Adipose tissue (tissue), 3 donors: ENCODE results near the gene CEACAM18. TPM values are rescaled to one million over a fixed set of nuclear protein-coding genes. Genes with fewer than 3 reads are reported as not detected.

Experiments
- polyA plus RNA-seq, 3 donors: library from polyadenylated mRNA; stranded (reverse); fragments of 200-250 nt; gene quantifications; one replicate each; pipeline ENCODE4 v1.2.3, GENCODE V29; 2013
- donor health status: healthy with polysubstance abuse.
- donor health status: Bipolar disorder and iron deficiency.
- donor health status: healthy.

The CEACAM18 gene
- polyA plus RNA-seq, 3 donors, result not detected

Other genes starting within 250 kb of the CEACAM18 start
- not detected for gene SIGLECL1, start 227.5 kb upstream of the CEACAM18 start, polyA plus RNA-seq
- gene IGLON5, start 166.9 kb upstream of the CEACAM18 start, polyA plus RNA-seq, result 1 to 10 TPM in 1 of 3 donors, under 1 TPM in 2; 0.11 to 1.1 (median 0.28) TPM
- gene VSIG10L, start 136.4 kb upstream of the CEACAM18 start, polyA plus RNA-seq, result 1 to 10 TPM in 2 of 3 donors, under 1 TPM in 1; 0.48 to 1.7 (median 1.3) TPM
- 100 to 1,000 TPM in 2 of 3 donors, 10 to 100 TPM in 1; 99.6 to 407 (median 224) TPM for gene ETFB, start 112.2 kb upstream of the CEACAM18 start, polyA plus RNA-seq
- 1 to 10 TPM in 1 of 3 donors, under 1 TPM in 2; 0.48 to 3.3 (median 0.49) TPM for gene CLDND2, start 109.5 kb upstream of the CEACAM18 start, polyA plus RNA-seq
- 10 to 100 TPM in 1 of 3 donors, 1 to 10 TPM in 2; 1.5 to 10.3 (median 9.1) TPM for gene NKG7, start 105.9 kb upstream of the CEACAM18 start, polyA plus RNA-seq
- not detected for gene LIM2, start 90.6 kb upstream of the CEACAM18 start, polyA plus RNA-seq
- under 1 TPM in 1 of 3 donors, not detected in 2; 0.56 TPM for gene C19orf84, start 87.9 kb upstream of the CEACAM18 start, polyA plus RNA-seq
- 1 to 10 TPM; 2.1 to 3.5 (median 2.4) TPM for gene SIGLEC10, start 60.9 kb upstream of the CEACAM18 start, polyA plus RNA-seq
- gene SIGLEC8, start 20.1 kb upstream of the CEACAM18 start, polyA plus RNA-seq, result under 1 TPM in 2 of 3 donors, not detected in 1; 0.04 to 0.08 TPM
- gene SIGLEC12, start 23.3 kb downstream of the CEACAM18 start, polyA plus RNA-seq, result under 1 TPM in 2 of 3 donors, not detected in 1; 0.08 to 0.56 TPM
- under 1 TPM in 2 of 3 donors, not detected in 1; 0.05 to 0.34 TPM for gene SIGLEC6, start 53.1 kb downstream of the CEACAM18 start, polyA plus RNA-seq
- 1 to 10 TPM; 1.3 to 3.3 (median 1.5) TPM for gene ZNF175, start 92.7 kb downstream of the CEACAM18 start, polyA plus RNA-seq
- gene SIGLEC5, start 151.9 kb downstream of the CEACAM18 start, polyA plus RNA-seq, result under 1 TPM in 2 of 3 donors, not detected in 1; 0.34 to 0.71 TPM
- 1 to 10 TPM; 1.1 to 3.8 (median 3.4) TPM for gene SIGLEC14, start 168.3 kb downstream of the CEACAM18 start, polyA plus RNA-seq
- gene SPACA6, start 214.8 kb downstream of the CEACAM18 start, polyA plus RNA-seq, result 10 to 100 TPM in 2 of 3 donors, 1 to 10 TPM in 1; 4.7 to 38.5 (median 14.3) TPM
- gene HAS1, start 245.5 kb downstream of the CEACAM18 start, polyA plus RNA-seq, result 10 to 100 TPM in 2 of 3 donors, under 1 TPM in 1; 0.81 to 48.6 (median 17.3) TPM